ENCODE data around the gene ATP6V1B1.

GRCh38 chr2:70903171-70903570 lies 32.5 kb upstream of the ATP6V1B1 start:
- TF ChIP-seq, protein P1, sequence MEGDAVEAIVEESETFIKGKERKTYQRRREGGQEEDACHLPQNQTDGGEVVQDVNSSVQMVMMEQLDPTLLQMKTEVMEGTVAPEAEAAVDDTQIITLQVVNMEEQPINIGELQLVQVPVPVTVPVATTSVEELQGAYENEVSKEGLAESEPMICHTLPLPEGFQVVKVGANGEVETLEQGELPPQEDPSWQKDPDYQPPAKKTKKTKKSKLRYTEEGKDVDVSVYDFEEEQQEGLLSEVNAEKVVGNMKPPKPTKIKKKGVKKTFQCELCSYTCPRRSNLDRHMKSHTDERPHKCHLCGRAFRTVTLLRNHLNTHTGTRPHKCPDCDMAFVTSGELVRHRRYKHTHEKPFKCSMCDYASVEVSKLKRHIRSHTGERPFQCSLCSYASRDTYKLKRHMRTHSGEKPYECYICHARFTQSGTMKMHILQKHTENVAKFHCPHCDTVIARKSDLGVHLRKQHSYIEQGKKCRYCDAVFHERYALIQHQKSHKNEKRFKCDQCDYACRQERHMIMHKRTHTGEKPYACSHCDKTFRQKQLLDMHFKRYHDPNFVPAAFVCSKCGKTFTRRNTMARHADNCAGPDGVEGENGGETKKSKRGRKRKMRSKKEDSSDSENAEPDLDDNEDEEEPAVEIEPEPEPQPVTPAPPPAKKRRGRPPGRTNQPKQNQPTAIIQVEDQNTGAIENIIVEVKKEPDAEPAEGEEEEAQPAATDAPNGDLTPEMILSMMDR (conservative IDR thresholded peaks at IDR 0.05; ENCODE audit: low read depth, low read length) = no peak
- no peak for TF ChIP-seq CEBPB (IDR thresholded peaks at IDR 0.05; ENCODE audit: low read depth, low read length)
- no peak for TF ChIP-seq RAD21 (IDR thresholded peaks at IDR 0.05; ENCODE audit: low read length)
- no peak for TF ChIP-seq POLR2A (IDR thresholded peaks at IDR 0.05; ENCODE audit: low read depth, low read length)
- TF ChIP-seq SMC3 (IDR thresholded peaks at IDR 0.05; ENCODE audit: low read depth, low read length) = no peak
- TF ChIP-seq, protein P2, sequence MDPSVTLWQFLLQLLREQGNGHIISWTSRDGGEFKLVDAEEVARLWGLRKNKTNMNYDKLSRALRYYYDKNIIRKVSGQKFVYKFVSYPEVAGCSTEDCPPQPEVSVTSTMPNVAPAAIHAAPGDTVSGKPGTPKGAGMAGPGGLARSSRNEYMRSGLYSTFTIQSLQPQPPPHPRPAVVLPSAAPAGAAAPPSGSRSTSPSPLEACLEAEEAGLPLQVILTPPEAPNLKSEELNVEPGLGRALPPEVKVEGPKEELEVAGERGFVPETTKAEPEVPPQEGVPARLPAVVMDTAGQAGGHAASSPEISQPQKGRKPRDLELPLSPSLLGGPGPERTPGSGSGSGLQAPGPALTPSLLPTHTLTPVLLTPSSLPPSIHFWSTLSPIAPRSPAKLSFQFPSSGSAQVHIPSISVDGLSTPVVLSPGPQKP (IDR thresholded peaks at IDR 0.05; ENCODE audit: borderline replicate concordance, low read depth, low read length) = no peak
- TF ChIP-seq RCOR1 (IDR thresholded peaks at IDR 0.05; ENCODE audit: insufficient replicate concordance, low read length) = no peak
- TF ChIP-seq RFX5 (IDR thresholded peaks at IDR 0.05; ENCODE audit: low read depth, low read length) = no peak
- no peak for TF ChIP-seq FOS (IDR thresholded peaks at IDR 0.05; ENCODE audit: low read depth, low read length)
- TF ChIP-seq CHD1 (IDR thresholded peaks at IDR 0.05; ENCODE audit: low read depth, low read length) = no peak
- no peak for TF ChIP-seq NFE2L2 (IDR thresholded peaks at IDR 0.05; ENCODE audit: low read depth, low read length)
- TF ChIP-seq, protein P3, sequence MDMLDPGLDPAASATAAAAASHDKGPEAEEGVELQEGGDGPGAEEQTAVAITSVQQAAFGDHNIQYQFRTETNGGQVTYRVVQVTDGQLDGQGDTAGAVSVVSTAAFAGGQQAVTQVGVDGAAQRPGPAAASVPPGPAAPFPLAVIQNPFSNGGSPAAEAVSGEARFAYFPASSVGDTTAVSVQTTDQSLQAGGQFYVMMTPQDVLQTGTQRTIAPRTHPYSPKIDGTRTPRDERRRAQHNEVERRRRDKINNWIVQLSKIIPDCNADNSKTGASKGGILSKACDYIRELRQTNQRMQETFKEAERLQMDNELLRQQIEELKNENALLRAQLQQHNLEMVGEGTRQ (IDR thresholded peaks at IDR 0.05; ENCODE audit: low read depth, low read length) = no peak
- TF ChIP-seq MAZ (IDR thresholded peaks at IDR 0.05; ENCODE audit: borderline replicate concordance, low read depth, low read length) = no peak
- no peak for TF ChIP-seq BHLHE40 (IDR thresholded peaks at IDR 0.05; ENCODE audit: low read depth, low read length)

Measured in IMR-90 (cell line).